ENCODE results near the gene SGCE. TPM values are rescaled to one million over a fixed set of nuclear protein-coding genes. Genes with fewer than 3 reads are reported as not detected.

The SGCE gene
- total and polyA plus RNA-seq, 8 donors = 9.8 to 38.5 (median 15.8) TPM

GRCh38 chr7:94594882-94595281 is 61.1 kb downstream of the SGCE start:
- Histone ChIP-seq H3K9me3 (no peaks in the 10 kb centered on the region), H3K36me3 (no peaks in the 10 kb centered on the region), H3K27ac (no peak overlapping the region), H3K4me1 (peaks cover 0 to 9% (median 0%) of the 10 kb centered on the region in 3 donors), H3K27me3 (no peaks in the 10 kb centered on the region), H3K4me3 (no peak overlapping the region)
- TF ChIP-seq CTCF (IDR thresholded peaks at IDR 0.05) = no peak
- ATAC-seq (peak; percentile 56 to 91 (median 80)), DNase-seq (no peak), FAIRE-seq (no peak)
- whole genome bisulfite sequencing, 2 donors = 8 to 24% methylated on average over 1 of the region's 1 CpG
- intact Hi-C loops (cut with DNase I) = no loop called here

- Histone ChIP-seq H3K27me3 (no peaks in the 10 kb centered on the region), H3K4me3 (no peak overlapping the region), H3K4me1 (peaks cover 0 to 9% (median 0%) of the 10 kb centered on the region in 3 donors), H3K36me3 (no peaks in the 10 kb centered on the region), H3K9me3 (no peaks in the 10 kb centered on the region), H3K27ac (no peak overlapping the region)
- DNase-seq = no peak
- no peak for FAIRE-seq
- TF ChIP-seq CTCF (IDR thresholded peaks at IDR 0.05) = no peak
- ATAC-seq = peak in 2 of 4 donors; percentile 51 to 62
- intact Hi-C loops (cut with DNase I) = no loop called here
- WGBS, 2 donors = 52 to 58% methylated on average over 2 of the region's 2 CpGs
Observed at GRCh38 chr7:94591176-94591575, 64.8 kb downstream of the SGCE start.

GRCh38 chr7:94590526-94591162 is 65.3 kb downstream of the SGCE start:
- ATAC-seq (no peak), DNase-seq (no peak), FAIRE-seq (no peak)
- Histone ChIP-seq H3K36me3 (no peaks in the 10 kb centered on the region), H3K9me3 (no peaks in the 10 kb centered on the region), H3K27ac (no peak overlapping the region), H3K4me1 (peaks cover 0 to 9% (median 0%) of the 10 kb centered on the region in 3 donors), H3K4me3 (no peak overlapping the region), H3K27me3 (no peaks in the 10 kb centered on the region)
- 64 to 68% methylated on average over 4 of the region's 4 CpGs for WGBS, 2 donors
- no peak for TF ChIP-seq CTCF (IDR thresholded peaks at IDR 0.05)
- intact Hi-C loops (cut with DNase I) = no loop called here

- intact Hi-C loops (cut with DNase I) = no loop called here
- no peak for ATAC-seq
- no peaks in the 10 kb centered on the region for H3K27me3 ChIP-seq
- no peak for TF ChIP-seq CTCF (IDR thresholded peaks at IDR 0.05)
- peaks cover 0 to 6% (median 4%) of the 10 kb centered on the region in 3 donors for H3K4me1 ChIP-seq
- WGBS, 2 donors = 98% methylated on average over 2 of the region's 2 CpGs
- no peak overlapping the region for H3K27ac ChIP-seq
- no peaks in the 10 kb centered on the region for H3K36me3 ChIP-seq
- no peak for DNase-seq
- H3K4me3 ChIP-seq = no peak overlapping the region
- FAIRE-seq = no peak
- no peaks in the 10 kb centered on the region for H3K9me3 ChIP-seq
Observed at GRCh38 chr7:94588075-94588474, 67.9 kb downstream of the SGCE start.

GRCh38 chr7:94584113-94584512 is 71.8 kb downstream of the SGCE start:
- H3K4me3 ChIP-seq = no peak overlapping the region
- no peak overlapping the region for H3K27ac ChIP-seq
- no peaks in the 10 kb centered on the region for H3K9me3 ChIP-seq
- H3K36me3 ChIP-seq = no peaks in the 10 kb centered on the region
- peak in 4 of 6 donors; percentile 43 to 73 (median 49) for DNase-seq
- FAIRE-seq = no peak
- no peak for TF ChIP-seq CTCF (IDR thresholded peaks at IDR 0.05)
- 16 to 21% methylated on average over 1 of the region's 1 CpG for WGBS, 2 donors
- intact Hi-C loops (cut with DNase I) = no loop called here
- H3K4me1 ChIP-seq = peaks cover 0 to 6% (median 4%) of the 10 kb centered on the region in 3 donors
- peak; percentile 91 to 98 (median 96) for ATAC-seq
- no peaks in the 10 kb centered on the region for H3K27me3 ChIP-seq
